MM.1S (cell line): ENCODE data around the gene DHRSX.

Experiments used
- CTCF ChIP-seq: fragments of 300-600 bp; sonication (generic); IDR thresholded peaks from 2 replicates; pipeline ENCODE4 v1.5.1; 2016; ENCODE audit warnings: antibody characterized with exemption, low read length, mixed read lengths
- EZH2 ChIP-seq: fragments of 300-600 bp; sonication (generic); optimal IDR thresholded peaks from 2 replicates; pipeline ENCODE3; 2017; ENCODE audit warnings: low read depth, mild to moderate bottlenecking, antibody characterized with exemption, low read length, mixed read lengths
- EZH2phosphoT487 ChIP-seq: fragments of 300-600 bp; sonication (generic); IDR thresholded peaks from 2 replicates; pipeline ENCODE4 v1.6.1; 2018; ENCODE audit warnings: antibody characterized with exemption, low read length

GRCh38 chrX:2177541-2177940 is 323.2 kb downstream of the DHRSX start:
- no peak for TF ChIP-seq CTCF
- TF ChIP-seq EZH2phosphoT487, result no peak
- TF ChIP-seq EZH2, result no peak
